Measurements from ENCODE around the gene MRPL10. TPM values are rescaled to one million over a fixed set of nuclear protein-coding genes. Genes with fewer than 3 reads are reported as not detected.

MRPL10 gene
- total RNA-seq, 1 experiment from 2014 or later = 49.3 TPM

- ChIA-PET POLR2A (interaction anchor here (0.6 kb wide), 1 partner anchor 115 kb away, joined by 3 read pairs; no protein-coding TSS in a partner anchor), CTCF (interaction anchor here (0.6 to 8.1 kb wide), 5 partner anchors 8 to 112 kb away, joined by 3 to 53 read pairs (median 6); partner anchors contain the start of gene SCRN2)
- BruUV-seq (replicated peaks) = no TSS peak
- no peak for DNase-seq (ENCODE audit: unreplicated experiment)
- H3K4me3 Mint-ChIP-seq (ENCODE audit: unreplicated experiment) = no peak overlapping the region
- H3K4me1 Mint-ChIP-seq (ENCODE audit: insufficient read depth, unreplicated experiment) = peaks cover 6% of the 10 kb centered on the region
- intact Hi-C loops (cut with micrococcal nuclease) = no loop called here
- no peaks in the 10 kb centered on the region for H3K9me3 Mint-ChIP-seq (ENCODE audit: unreplicated experiment)
- peaks cover 40% of the 10 kb centered on the region for H3K27me3 Mint-ChIP-seq (ENCODE audit: insufficient read depth, unreplicated experiment)
- no peak overlapping the region for H3K27ac Mint-ChIP-seq (ENCODE audit: low read depth, unreplicated experiment)
- no peak for TF ChIP-seq CTCF (IDR thresholded peaks at IDR 0.05; ENCODE audit: unreplicated experiment)
- H3K36me3 Mint-ChIP-seq (ENCODE audit: insufficient read depth, unreplicated experiment) = no peaks in the 10 kb centered on the region
These were observed 26.5 kb upstream of the MRPL10 start for GRCh38 chr17:47857551-47858455.

DNA sequence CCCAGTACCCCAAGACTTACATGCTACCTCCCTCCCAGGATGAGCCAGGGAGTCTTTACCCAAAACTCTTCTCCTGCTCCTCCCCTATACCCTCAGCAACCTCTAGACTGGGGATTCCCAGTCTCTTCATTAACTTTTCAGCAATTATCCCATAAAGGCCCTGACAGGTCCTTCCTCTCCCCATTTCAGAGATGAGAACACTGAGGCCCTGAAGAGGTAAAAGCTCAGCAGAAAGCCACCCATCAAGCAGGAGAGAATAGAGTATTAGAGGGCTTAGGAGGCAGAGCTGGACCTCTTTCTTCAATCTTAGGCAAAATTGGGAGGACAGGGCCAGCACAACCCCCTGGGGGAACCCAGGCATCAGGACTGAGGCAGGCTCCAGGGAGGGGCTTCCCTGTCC is 25.5 kb upstream of the MRPL10 start:
- CTCF ChIA-PET = interaction anchor here (8.1 kb wide), 1 partner anchor 14 kb away, joined by 53 read pairs; the partner anchor contains the start of gene SCRN2
- TF ChIP-seq CTCF (IDR thresholded peaks at IDR 0.05; ENCODE audit: unreplicated experiment) = no peak
- POLR2A ChIA-PET = interaction anchor here (0.7 kb wide), 1 partner anchor 79 kb away, joined by 3 read pairs; no protein-coding TSS in a partner anchor
- peaks cover 50% of the 10 kb centered on the region for H3K27me3 Mint-ChIP-seq (ENCODE audit: insufficient read depth, unreplicated experiment)
- no peaks in the 10 kb centered on the region for H3K4me1 Mint-ChIP-seq (ENCODE audit: insufficient read depth, unreplicated experiment)
- H3K36me3 Mint-ChIP-seq (ENCODE audit: insufficient read depth, unreplicated experiment) = no peaks in the 10 kb centered on the region
- DNase-seq (ENCODE audit: unreplicated experiment) = no peak
- intact Hi-C loops (cut with micrococcal nuclease) = no loop called here
- no TSS peak for BruUV-seq (replicated peaks)
- no peak overlapping the region for H3K27ac Mint-ChIP-seq (ENCODE audit: low read depth, unreplicated experiment)
- no peaks in the 10 kb centered on the region for H3K9me3 Mint-ChIP-seq (ENCODE audit: unreplicated experiment)
- H3K4me3 Mint-ChIP-seq (ENCODE audit: unreplicated experiment) = no peak overlapping the region

GRCh38 chr17:47855737-47856136 is 24.4 kb upstream of the MRPL10 start:
- no peak for DNase-seq (ENCODE audit: unreplicated experiment)
- no peaks in the 10 kb centered on the region for H3K36me3 Mint-ChIP-seq (ENCODE audit: insufficient read depth, unreplicated experiment)
- H3K27ac Mint-ChIP-seq (ENCODE audit: low read depth, unreplicated experiment) = no peak overlapping the region
- H3K27me3 Mint-ChIP-seq (ENCODE audit: insufficient read depth, unreplicated experiment) = peaks cover 50% of the 10 kb centered on the region
- no peaks in the 10 kb centered on the region for H3K9me3 Mint-ChIP-seq (ENCODE audit: unreplicated experiment)
- no peak for TF ChIP-seq CTCF (IDR thresholded peaks at IDR 0.05; ENCODE audit: unreplicated experiment)
- no peak overlapping the region for H3K4me3 Mint-ChIP-seq (ENCODE audit: unreplicated experiment)
- ChIA-PET CTCF (interaction anchor here (8.1 to 18.5 kb wide), 2 partner anchors 13 to 33 kb away, joined by 53 to 523 read pairs; partner anchors contain the start of genes SCRN2 and SP2), POLR2A (interaction anchor here (0.7 to 1.1 kb wide), 2 partner anchors 40 to 136 kb away, joined by 3 read pairs; partner anchors contain the start of gene SP2)
- no TSS peak for BruUV-seq (replicated peaks)
- H3K4me1 Mint-ChIP-seq (ENCODE audit: insufficient read depth, unreplicated experiment) = no peaks in the 10 kb centered on the region
- intact Hi-C loops (cut with micrococcal nuclease) = no loop called here

GRCh38 chr17:47853616-47854015 is 22.3 kb upstream of the MRPL10 start:
- H3K27ac Mint-ChIP-seq (ENCODE audit: low read depth, unreplicated experiment) = no peak overlapping the region
- H3K9me3 Mint-ChIP-seq (ENCODE audit: unreplicated experiment) = no peaks in the 10 kb centered on the region
- DNase-seq (ENCODE audit: unreplicated experiment) = no peak
- no TSS peak for BruUV-seq (replicated peaks)
- ChIA-PET CTCF (interaction anchor here (0.7 to 18.5 kb wide), 3 partner anchors 11 to 35 kb away, joined by 3 to 523 read pairs (median 53); partner anchors contain the start of genes SCRN2 and SP2), POLR2A (interaction anchor here (1.2 kb wide), 1 partner anchor 9 kb away, joined by 4 read pairs; no protein-coding TSS in a partner anchor)
- H3K27me3 Mint-ChIP-seq (ENCODE audit: insufficient read depth, unreplicated experiment) = peaks cover 50% of the 10 kb centered on the region
- H3K4me3 Mint-ChIP-seq (ENCODE audit: unreplicated experiment) = no peak overlapping the region
- intact Hi-C loops (cut with micrococcal nuclease) = no loop called here
- no peaks in the 10 kb centered on the region for H3K36me3 Mint-ChIP-seq (ENCODE audit: insufficient read depth, unreplicated experiment)
- no peak for TF ChIP-seq CTCF (IDR thresholded peaks at IDR 0.05; ENCODE audit: unreplicated experiment)
- H3K4me1 Mint-ChIP-seq (ENCODE audit: insufficient read depth, unreplicated experiment) = peaks cover 15% of the 10 kb centered on the region
